HepG2 (cell line): ENCODE measurements around the gene GPD1.

Experiments
- FOXA1 ChIP-seq, 2 experiments: fragments of 450-650 bp in 1 of 2; sonication (generic) in 1 of 2; formaldehyde crosslinking in 1 of 2; IDR thresholded peaks; 2 replicates each; pipeline versions ENCODE4 v1.4.0 to v1.6.1; 2016 to 2020; ENCODE audit warnings: missing genetic modification reagents in 1 of 2
- GABPA ChIP-seq, 2 experiments: IDR thresholded peaks; 2 replicates each; pipeline ENCODE4 v1.6.1; 2011 to 2016; ENCODE audit warnings: low read depth in 2 of 2, low read length in 1 of 2, missing biosample characterization in 1 of 2, missing genetic modification characterization in 1 of 2
- TIGD3 ChIP-seq: sonication (generic); formaldehyde crosslinking; IDR thresholded peaks from 2 replicates; pipeline ENCODE4 v1.5.1; 2020; ENCODE audit warnings: mild to moderate bottlenecking, missing genetic modification reagents, borderline replicate concordance

DNA sequence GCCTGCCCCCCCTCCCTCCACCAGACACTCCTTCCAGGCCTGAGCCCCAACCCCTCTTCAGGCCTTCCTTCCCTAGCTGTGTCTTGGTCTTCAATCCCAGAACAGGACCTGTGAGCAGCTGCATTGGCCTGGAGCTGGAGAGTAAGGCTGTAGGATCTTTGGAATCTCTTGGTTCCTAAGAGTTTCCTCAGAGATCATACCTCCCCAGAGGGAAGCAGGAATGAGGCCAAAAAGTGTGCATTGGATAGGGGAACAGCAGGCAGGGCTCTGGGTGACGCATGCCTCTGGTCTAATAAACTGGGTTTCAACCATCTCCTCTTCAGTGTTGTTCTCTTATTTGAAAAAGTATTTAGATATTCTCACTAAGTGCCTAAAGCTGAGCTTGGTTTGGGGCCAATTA, 20.5 kb upstream of the GPD1 start:
- TF ChIP-seq GABPA (IDR thresholded peaks at IDR 0.05; ENCODE audit: low read depth, low read length) (no peak), GABPA (CRISPR knock-in tag; IDR thresholded peaks at IDR 0.05; ENCODE audit: low read depth) (no peak), FOXA1 (IDR thresholded peaks at IDR 0.05) (no peak), FOXA1 (CRISPR knock-in tag; IDR thresholded peaks at IDR 0.05) (no peak), TIGD3 (CRISPR knock-in tag) (no peak)
